ENCODE data around the gene CAV1. TPM values are rescaled to one million over a fixed set of nuclear protein-coding genes. Genes with fewer than 3 reads are reported as not detected.

The CAV1 gene
- total RNA-seq, 4 donors from 2014 or later, result 183 to 351 (median 300) TPM

DNA sequence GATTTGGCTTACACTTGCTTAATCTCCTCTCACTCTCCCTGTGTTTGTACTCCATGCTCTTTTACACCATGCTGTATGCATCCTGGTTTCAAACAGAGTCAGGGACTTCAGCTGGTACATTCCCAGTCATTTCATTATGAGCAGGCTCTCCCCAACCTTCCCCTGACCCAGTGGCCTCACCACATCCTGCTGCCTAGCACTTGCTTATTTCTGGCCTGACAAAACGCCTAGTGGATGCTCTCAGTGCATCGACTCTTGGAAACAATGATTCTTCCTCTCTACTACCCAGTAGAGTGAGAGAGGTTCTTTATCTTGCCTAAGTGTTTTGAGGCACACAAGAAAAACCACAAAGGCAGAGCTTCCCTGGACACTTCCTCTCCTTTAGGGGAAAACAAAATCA is 63.4 kb downstream of the CAV1 start:
- intact Hi-C loops (cut with DNase I; ENCODE audit: low total_unique reads), result loop anchor here (5.0 to 10.0 kb wide), 2 partner anchors 63 to 331 kb away; partner anchors contain the start of gene CAV1
- Histone ChIP-seq H3K4me1 (no peaks in the 10 kb centered on the region), H3K36me3 (no peaks in the 10 kb centered on the region), H3K27me3 (no peaks in the 10 kb centered on the region), H3K27ac (peak overlapping the region; percentile 15 to 57), H3K9me3 (no peaks in the 10 kb centered on the region), H3K4me3 (no peak overlapping the region)
- no peak for DNase-seq
- no peak for TF ChIP-seq POLR2A (IDR thresholded peaks at IDR 0.05)
- TF ChIP-seq, protein P1, sequence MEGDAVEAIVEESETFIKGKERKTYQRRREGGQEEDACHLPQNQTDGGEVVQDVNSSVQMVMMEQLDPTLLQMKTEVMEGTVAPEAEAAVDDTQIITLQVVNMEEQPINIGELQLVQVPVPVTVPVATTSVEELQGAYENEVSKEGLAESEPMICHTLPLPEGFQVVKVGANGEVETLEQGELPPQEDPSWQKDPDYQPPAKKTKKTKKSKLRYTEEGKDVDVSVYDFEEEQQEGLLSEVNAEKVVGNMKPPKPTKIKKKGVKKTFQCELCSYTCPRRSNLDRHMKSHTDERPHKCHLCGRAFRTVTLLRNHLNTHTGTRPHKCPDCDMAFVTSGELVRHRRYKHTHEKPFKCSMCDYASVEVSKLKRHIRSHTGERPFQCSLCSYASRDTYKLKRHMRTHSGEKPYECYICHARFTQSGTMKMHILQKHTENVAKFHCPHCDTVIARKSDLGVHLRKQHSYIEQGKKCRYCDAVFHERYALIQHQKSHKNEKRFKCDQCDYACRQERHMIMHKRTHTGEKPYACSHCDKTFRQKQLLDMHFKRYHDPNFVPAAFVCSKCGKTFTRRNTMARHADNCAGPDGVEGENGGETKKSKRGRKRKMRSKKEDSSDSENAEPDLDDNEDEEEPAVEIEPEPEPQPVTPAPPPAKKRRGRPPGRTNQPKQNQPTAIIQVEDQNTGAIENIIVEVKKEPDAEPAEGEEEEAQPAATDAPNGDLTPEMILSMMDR (IDR thresholded peaks at IDR 0.05), result no peak

DNA sequence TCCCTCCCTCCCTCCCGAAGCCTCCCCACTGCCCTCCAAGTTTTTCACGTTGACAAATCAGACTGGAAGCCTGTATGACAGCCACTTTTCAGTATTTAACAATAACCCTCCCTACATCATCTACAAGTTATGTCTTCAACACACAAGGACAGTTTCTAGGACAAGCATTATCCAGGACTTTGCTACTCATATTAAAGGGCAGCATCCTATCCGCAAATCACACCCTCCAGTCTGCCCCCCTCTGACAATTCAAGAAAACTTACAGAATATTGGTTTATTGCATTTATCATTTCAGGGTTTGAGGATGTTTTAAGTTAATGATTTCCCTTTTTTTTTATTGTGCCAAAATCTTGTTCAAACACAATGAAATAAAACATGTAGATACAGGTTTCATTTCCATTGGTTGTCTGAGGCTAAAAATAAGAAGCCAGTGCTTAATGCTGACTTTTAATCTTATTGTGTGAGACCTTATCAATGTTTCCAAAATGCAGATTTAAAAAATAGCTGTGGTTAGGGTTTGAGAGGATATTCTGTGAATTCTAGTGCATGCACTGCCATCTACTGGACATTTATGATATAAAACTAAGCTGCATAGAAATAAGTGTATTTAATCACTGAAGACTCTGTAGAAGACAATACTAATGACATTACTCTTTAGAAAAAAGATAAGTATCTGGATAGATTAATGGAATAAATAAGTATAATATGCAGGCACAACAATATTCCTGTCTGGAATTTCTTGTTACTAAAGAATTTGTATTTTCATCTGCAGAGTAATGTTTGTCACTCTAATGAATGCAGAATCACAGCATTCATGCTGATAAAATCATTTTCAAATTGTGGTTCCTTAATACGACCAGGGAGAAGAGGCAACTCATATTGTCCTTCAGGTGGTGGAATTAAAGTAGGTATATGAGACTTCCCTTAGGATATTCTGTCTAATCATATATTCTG is 64.1 kb downstream of the CAV1 start:
- intact Hi-C loops (cut with DNase I; ENCODE audit: low total_unique reads), result loop anchor here (5.0 to 10.0 kb wide), 2 partner anchors 64 to 332 kb away; partner anchors contain the start of gene CAV1
- peak overlapping the region; percentile 15 to 57 for H3K27ac ChIP-seq
- H3K4me1 ChIP-seq, result no peaks in the 10 kb centered on the region
- no peaks in the 10 kb centered on the region for H3K27me3 ChIP-seq
- no peaks in the 10 kb centered on the region for H3K36me3 ChIP-seq
- no peak for DNase-seq
- H3K4me3 ChIP-seq, result no peak overlapping the region
- TF ChIP-seq, protein P1 (IDR thresholded peaks at IDR 0.05), result peak; percentile 65 to 86 (median 78)
- no peak for TF ChIP-seq POLR2A (IDR thresholded peaks at IDR 0.05)
- H3K9me3 ChIP-seq, result no peaks in the 10 kb centered on the region

DNA sequence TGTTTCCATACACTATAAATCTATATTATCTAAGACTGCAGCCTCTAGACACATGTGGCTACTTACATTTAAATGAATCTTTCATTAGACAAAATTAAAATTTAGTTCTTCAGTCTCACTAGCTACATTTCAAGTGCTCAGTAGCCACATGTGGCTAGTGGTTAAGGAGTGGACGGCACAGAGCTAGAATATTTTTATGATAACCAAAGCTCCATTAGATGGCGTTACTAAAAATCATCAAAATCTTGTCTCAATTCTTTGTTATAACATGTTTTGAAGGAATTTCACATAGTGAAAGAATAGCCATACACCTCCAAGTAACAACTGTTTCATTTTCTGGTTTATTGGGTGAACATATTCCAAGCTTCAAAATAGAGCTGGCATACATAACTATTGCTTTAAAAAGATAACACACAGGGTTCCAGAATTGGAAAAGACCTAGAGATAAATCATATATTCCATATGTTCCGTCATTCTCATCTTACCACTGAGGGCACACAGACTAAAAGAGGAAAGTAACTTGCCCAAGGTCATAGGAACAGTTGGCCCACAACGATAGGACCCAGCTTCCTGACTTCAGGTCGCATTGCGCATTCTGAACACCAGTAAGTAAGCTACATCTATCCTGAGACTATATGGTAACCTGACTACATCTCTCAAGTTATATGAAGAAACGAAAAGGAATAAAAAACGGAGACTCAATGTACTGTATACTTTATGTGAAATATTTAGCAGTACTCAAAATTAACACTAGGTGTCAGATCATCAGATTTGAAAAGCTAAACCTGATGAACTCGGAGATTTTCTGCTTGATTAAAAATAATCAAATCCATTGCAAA is 66.6 kb downstream of the CAV1 start:
- no peak overlapping the region for H3K4me3 ChIP-seq
- H3K36me3 ChIP-seq, result no peaks in the 10 kb centered on the region
- no peak for DNase-seq
- no peaks in the 10 kb centered on the region for H3K4me1 ChIP-seq
- H3K27ac ChIP-seq, result peak overlapping the region in 1 of 2 donors; percentile 4
- TF ChIP-seq, protein P1 (IDR thresholded peaks at IDR 0.05), result peak; percentile 47 to 59 (median 56)
- no peak for TF ChIP-seq POLR2A (IDR thresholded peaks at IDR 0.05)
- no peaks in the 10 kb centered on the region for H3K9me3 ChIP-seq
- intact Hi-C loops (cut with DNase I; ENCODE audit: low total_unique reads), result loop anchor here (10.0 kb wide), 2 partner anchors 213 to 417 kb away; no protein-coding TSS in a partner anchor
- no peaks in the 10 kb centered on the region for H3K27me3 ChIP-seq

DNA sequence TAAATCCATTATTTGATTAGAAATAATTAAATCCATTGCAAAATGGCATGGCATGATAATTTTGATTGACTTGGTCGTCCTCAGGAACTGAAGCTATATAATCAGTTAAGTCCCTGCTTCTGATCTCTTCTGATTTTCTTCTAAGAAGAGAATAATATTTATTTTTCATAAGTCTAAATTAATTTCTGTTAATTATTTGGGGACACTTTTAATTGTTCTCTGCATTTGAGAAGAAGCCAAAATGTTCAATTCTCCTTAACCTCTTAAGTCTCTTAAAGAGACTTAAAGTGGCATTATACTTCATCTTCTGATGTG is 67.2 kb downstream of the CAV1 start:
- Histone ChIP-seq H3K27me3 (no peaks in the 10 kb centered on the region), H3K36me3 (no peaks in the 10 kb centered on the region), H3K27ac (peak overlapping the region in 1 of 2 donors; percentile 4), H3K9me3 (no peaks in the 10 kb centered on the region), H3K4me1 (no peaks in the 10 kb centered on the region), H3K4me3 (no peak overlapping the region)
- DNase-seq, result no peak
- TF ChIP-seq, protein P1 (IDR thresholded peaks at IDR 0.05), result no peak
- no peak for TF ChIP-seq POLR2A (IDR thresholded peaks at IDR 0.05)
- intact Hi-C loops (cut with DNase I; ENCODE audit: low total_unique reads), result loop anchor here (10.0 kb wide), 2 partner anchors 213 to 417 kb away; no protein-coding TSS in a partner anchor
